Astrocyte (in vitro differentiated cells and primary cell): Measurements from ENCODE around the gene MDP1. TPM values are rescaled to one million over a fixed set of nuclear protein-coding genes. Genes with fewer than 3 reads are reported as not detected.

ENCODE experiments used
- DNase-seq: peaks from one replicate; pipeline ENCODE4 v3.0.0-alpha.2; 2010; ENCODE audit warnings: low read depth
- FAIRE-seq: peaks from 2 replicates; lab custom pipeline; 2011; peaks lifted over from hg19 to GRCh38; lab: Jason Lieb, UNC
- H2AFZ ChIP-seq: 2 replicates; pipeline ENCODE4 v1.6.0; 2012; ENCODE audit warnings: low read depth, low read length, inconsistent platforms
- H3K27ac ChIP-seq: 2 replicates; pipeline ENCODE4 v1.5.1; 2011; ENCODE audit warnings: low read depth, low read length, inconsistent platforms
- H3K27me3 ChIP-seq: 2 replicates; pipeline ENCODE4 v1.6.0; 2011; ENCODE audit warnings: low read length, inconsistent platforms; ENCODE audit not compliant: insufficient read depth
- H3K36me3 ChIP-seq: 2 replicates; pipeline ENCODE4 v1.5.1; 2011; ENCODE audit warnings: low read length, inconsistent platforms; ENCODE audit not compliant: insufficient read depth
- H3K4me1 ChIP-seq: 2 replicates; pipeline ENCODE4 v1.5.1; 2011; ENCODE audit warnings: low read length, inconsistent platforms; ENCODE audit not compliant: insufficient read depth
- H3K4me2 ChIP-seq: 2 replicates; pipeline ENCODE4 v1.6.0; 2012; ENCODE audit warnings: low read length, inconsistent platforms
- H3K4me3 ChIP-seq: 2 replicates; pipeline ENCODE4 v1.5.1; 2011; ENCODE audit warnings: low read depth, mild to moderate bottlenecking, low read length, inconsistent platforms; ENCODE audit not compliant: insufficient read depth
- H3K79me2 ChIP-seq: 2 replicates; pipeline ENCODE4 v1.6.0; 2012; ENCODE audit warnings: mild to moderate bottlenecking, low read length, inconsistent platforms; ENCODE audit not compliant: insufficient read depth
- H3K9ac ChIP-seq: 2 replicates; pipeline ENCODE4 v1.6.0; 2012; ENCODE audit warnings: mild to moderate bottlenecking, low read length, inconsistent platforms
- H3K9me3 ChIP-seq: 2 replicates; pipeline ENCODE4 v1.5.1; 2012; ENCODE audit warnings: low read depth, mild to moderate bottlenecking, low read length, inconsistent platforms; ENCODE audit not compliant: insufficient read depth
- H4K20me1 ChIP-seq: 2 replicates; pipeline ENCODE4 v1.6.0; 2012; ENCODE audit warnings: low read length, inconsistent platforms; ENCODE audit not compliant: insufficient read depth
- H3K27ac Mint-ChIP-seq: one replicate; pipeline ENCODE4 v1.8.0; 2021; ENCODE audit warnings: mild to moderate bottlenecking, mixed read lengths; ENCODE audit not compliant: unreplicated experiment
- H3K27me3 Mint-ChIP-seq: one replicate; pipeline ENCODE4 v1.8.0; 2021; ENCODE audit warnings: low read depth, mixed read lengths; ENCODE audit not compliant: unreplicated experiment
- H3K36me3 Mint-ChIP-seq: one replicate; pipeline ENCODE4 v1.8.0; 2021; ENCODE audit warnings: low read depth, mixed read lengths; ENCODE audit not compliant: unreplicated experiment
- H3K4me1 Mint-ChIP-seq: one replicate; pipeline ENCODE4 v1.8.0; 2021; ENCODE audit warnings: low read depth, mixed read lengths; ENCODE audit not compliant: unreplicated experiment
- H3K4me3 Mint-ChIP-seq: one replicate; pipeline ENCODE4 v1.8.0; 2021; ENCODE audit warnings: mild to moderate bottlenecking, moderate library complexity, mixed read lengths; ENCODE audit not compliant: unreplicated experiment
- H3K9me3 Mint-ChIP-seq: one replicate; pipeline ENCODE4 v1.8.0; 2021; ENCODE audit warnings: mild to moderate bottlenecking, mixed read lengths; ENCODE audit not compliant: unreplicated experiment
- CTCF ChIP-seq: IDR thresholded peaks from 2 replicates; pipeline ENCODE4 v1.5.1; 2011; ENCODE audit warnings: low read depth, mild to moderate bottlenecking, inconsistent platforms, low read length, moderate library complexity; ENCODE audit not compliant: insufficient read depth
- EZH2 ChIP-seq: IDR thresholded peaks from 2 replicates; pipeline ENCODE4 v1.6.1; 2012; ENCODE audit warnings: mild to moderate bottlenecking, low read length, inconsistent platforms; ENCODE audit not compliant: insufficient read depth
- total RNA-seq: library from RNA; stranded (reverse); gene quantifications from 2 replicates; pipeline ENCODE4 v1.2.1, GENCODE V29; 2021

Gene MDP1
- total RNA-seq, 1 donor from 2014 or later, result 8.9 TPM

- Histone ChIP-seq H3K9me3 (peaks cover 2% of the 10 kb centered on the region), H3K4me1 (peaks cover 5% of the 10 kb centered on the region), H3K4me2 (peak overlapping the region; percentile 95), H3K79me2 (peaks cover 58% of the 10 kb centered on the region), H4K20me1 (peaks cover 5% of the 10 kb centered on the region), H3K27ac (peak overlapping the region; percentile 97), H3K27me3 (no peaks in the 10 kb centered on the region), H2AFZ (peak overlapping the region; percentile 93), H3K9ac (peak overlapping the region; percentile 99), H3K36me3 (peaks cover 15% of the 10 kb centered on the region), H3K4me3 (peak overlapping the region; percentile 69)
- TF ChIP-seq EZH2, result no peak
- no peak for TF ChIP-seq CTCF
- Mint-ChIP-seq H3K4me3 (peak overlapping the region; percentile 96), H3K27me3 (no peaks in the 10 kb centered on the region), H3K27ac (peak overlapping the region; percentile 94), H3K9me3 (peaks cover 4% of the 10 kb centered on the region), H3K36me3 (peaks cover 23% of the 10 kb centered on the region), H3K4me1 (peaks cover 16% of the 10 kb centered on the region)
- FAIRE-seq (no peak), DNase-seq (peak; percentile 24)
Observed at GRCh38 chr14:24196071-24197055, 19.5 kb downstream of the MDP1 start.

DNA sequence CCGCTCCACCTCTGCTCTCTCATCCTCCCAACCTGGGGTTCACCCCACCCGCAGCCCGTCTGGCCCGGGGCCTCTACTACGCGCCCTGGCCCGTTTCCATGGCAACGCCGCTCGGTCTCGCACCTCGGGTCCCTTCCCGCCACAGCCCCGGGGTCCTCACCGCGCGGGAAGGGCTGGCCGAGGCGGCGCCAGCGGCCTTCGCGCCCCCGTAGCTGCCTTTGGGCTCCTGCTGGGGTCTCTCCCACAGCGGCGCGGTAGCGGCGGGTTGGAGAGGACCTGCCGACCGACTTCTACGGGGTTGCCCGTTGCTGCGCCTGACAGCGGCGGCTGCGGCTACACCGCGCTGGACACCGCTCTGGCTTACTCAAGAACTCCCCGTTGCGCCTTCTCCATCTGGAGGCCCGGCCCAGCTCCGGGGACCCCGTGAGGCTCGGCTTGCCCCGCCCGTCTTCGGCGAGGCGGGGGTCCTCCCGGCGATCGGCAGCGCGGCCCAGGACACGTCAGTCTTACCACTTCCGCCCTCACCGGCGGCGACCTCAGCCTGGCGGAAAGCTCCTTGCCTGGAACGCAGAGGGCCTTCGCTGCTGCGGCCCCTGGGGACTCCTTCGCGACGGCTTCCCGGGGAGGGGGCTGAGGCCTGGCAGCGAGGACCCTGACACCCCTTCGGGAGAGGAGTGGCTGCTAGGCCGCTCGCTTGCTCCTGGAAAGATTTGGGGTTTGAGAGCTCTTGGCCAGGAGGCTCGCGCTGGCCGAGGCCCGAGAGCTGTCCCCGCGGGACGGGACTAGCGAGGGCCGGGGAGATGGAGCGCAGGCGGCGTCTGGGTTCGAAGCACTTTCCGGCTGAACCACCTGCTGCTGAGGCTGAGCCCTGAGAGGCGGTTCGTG, 20.4 kb downstream of the MDP1 start, which contains the start of gene TM9SF1:
TSS of gene TM9SF1 (minus strand) at position 256 of the 885 bp plus-strand sequence. CDS start 422 bp downstream, outside the sequence.
- Histone ChIP-seq H3K36me3 (peaks cover 17% of the 10 kb centered on the region), H3K4me3 (peak within 1 kb of the TSS; percentile 69), H3K27me3 (no peaks in the 10 kb centered on the region), H3K4me1 (peaks cover 5% of the 10 kb centered on the region), H4K20me1 (peaks cover 5% of the 10 kb centered on the region), H3K79me2 (peaks cover 61% of the 10 kb centered on the region), H3K9ac (peak within 1 kb of the TSS; percentile 99), H3K9me3 (peaks cover 2% of the 10 kb centered on the region), H3K4me2 (peak within 1 kb of the TSS; percentile 95), H3K27ac (peak within 1 kb of the TSS; percentile 97), H2AFZ (peak within 1 kb of the TSS; percentile 93)
- Mint-ChIP-seq H3K36me3 (peaks cover 22% of the 10 kb centered on the region), H3K27ac (peak within 1 kb of the TSS; percentile 94), H3K9me3 (peaks cover 4% of the 10 kb centered on the region), H3K27me3 (no peaks in the 10 kb centered on the region), H3K4me1 (peaks cover 17% of the 10 kb centered on the region), H3K4me3 (peak within 1 kb of the TSS; percentile 96)
- TF ChIP-seq CTCF (no peak), EZH2 (no peak)
- FAIRE-seq (no peak), DNase-seq (peak; percentile 81)
